ENCODE results near the gene C7. TPM values are rescaled to one million over a fixed set of nuclear protein-coding genes. Genes with fewer than 3 reads are reported as not detected.

C7 gene
- total RNA-seq, 1 experiment from 2014 or later = 0.74 TPM

Other genes starting within 250 kb of the C7 start
- 3.0 TPM for gene PTGER4, start 229.6 kb upstream of the C7 start, total RNA-seq (2021; ENCODE audit: unreplicated experiment)
- gene TTC33, start 153.5 kb upstream of the C7 start, total RNA-seq (2021; ENCODE audit: unreplicated experiment) = 14.5 TPM
- 53.5 TPM for gene PRKAA1, start 111.1 kb upstream of the C7 start, total RNA-seq (2021; ENCODE audit: unreplicated experiment)
- gene RPL37, start 74.3 kb upstream of the C7 start, total RNA-seq (2021; ENCODE audit: unreplicated experiment) = 1,279 TPM
- not detected for gene CARD6, start 68.1 kb upstream of the C7 start, total RNA-seq (2021; ENCODE audit: unreplicated experiment)
- gene MROH2B, start 161.8 kb downstream of the C7 start, total RNA-seq (2021; ENCODE audit: unreplicated experiment) = not detected

All from HCT116 (cell line).